PFSK-1 (cell line): ENCODE data around the gene BEGAIN.

Source experiments
- FOXP2 ChIP-seq: optimal IDR thresholded peaks from 2 replicates; pipeline ENCODE3; 2011; ENCODE audit warnings: borderline replicate concordance, control low read depth, inconsistent platforms; ENCODE audit not compliant: insufficient read depth; ENCODE audit errors: extremely low read length, extremely low read depth
- POLR2AphosphoS5 ChIP-seq: IDR thresholded peaks from 2 replicates; pipeline ENCODE4 v1.6.1; 2012; ENCODE audit warnings: low read depth, mild to moderate bottlenecking, control low read depth, low read length, moderate library complexity
- REST ChIP-seq, 2 experiments: IDR thresholded peaks; 2 replicates each; pipeline versions ENCODE4 v1.6.1 to v1.8.0; 2011 to 2012; ENCODE audit warnings: low read depth in 2 of 2, low read length in 2 of 2, control low read depth in 1 of 2, inconsistent platforms in 1 of 2, mild to moderate bottlenecking in 1 of 2, moderate library complexity in 1 of 2; ENCODE audit not compliant: insufficient read depth in 1 of 2
- SIN3A ChIP-seq: IDR thresholded peaks from 2 replicates; pipeline ENCODE4 v1.6.1; 2012; ENCODE audit warnings: mild to moderate bottlenecking, low read length, moderate library complexity, borderline replicate concordance; ENCODE audit not compliant: insufficient read depth
- TAF1 ChIP-seq: IDR thresholded peaks from 2 replicates; pipeline ENCODE4 v1.6.1; 2012; ENCODE audit warnings: low read length, control low read depth, borderline replicate concordance; ENCODE audit not compliant: insufficient read depth

Gene BEGAIN

GRCh38 chr14:100494645-100495044 is 92.6 kb downstream of the BEGAIN start:
- no peak for TF ChIP-seq TAF1
- TF ChIP-seq SIN3A = no peak
- TF ChIP-seq REST (IDR thresholded peaks at IDR 0.05; ENCODE audit: insufficient read depth in 1 of 2, low read depth in 2 of 2, low read length in 2 of 2) = no peak
- no peak for TF ChIP-seq FOXP2
- no peak for TF ChIP-seq POLR2AphosphoS5

- TF ChIP-seq REST (IDR thresholded peaks at IDR 0.05; ENCODE audit: insufficient read depth in 1 of 2, low read depth in 2 of 2, low read length in 2 of 2) (no peak), POLR2AphosphoS5 (no peak), TAF1 (no peak), FOXP2 (no peak), SIN3A (no peak)
Observed at GRCh38 chr14:100490252-100490651, 97.0 kb downstream of the BEGAIN start.

- TF ChIP-seq FOXP2 (peak; percentile 73), TAF1 (no peak), POLR2AphosphoS5 (no peak), REST (IDR thresholded peaks at IDR 0.05; ENCODE audit: insufficient read depth in 1 of 2, low read depth in 2 of 2, low read length in 2 of 2) (0 out of 4 replicates have a peak, but pooled peaks of 1 of the 2 experiments have one; percentile 39), SIN3A (no peak)
Observed at GRCh38 chr14:100488057-100488456, 99.2 kb downstream of the BEGAIN start.

GRCh38 chr14:100487304-100487703 is 99.9 kb downstream of the BEGAIN start:
- TF ChIP-seq SIN3A (no peak), POLR2AphosphoS5 (no peak)
